Measurements from ENCODE around the gene RAB36.

RAB36 gene

DNA sequence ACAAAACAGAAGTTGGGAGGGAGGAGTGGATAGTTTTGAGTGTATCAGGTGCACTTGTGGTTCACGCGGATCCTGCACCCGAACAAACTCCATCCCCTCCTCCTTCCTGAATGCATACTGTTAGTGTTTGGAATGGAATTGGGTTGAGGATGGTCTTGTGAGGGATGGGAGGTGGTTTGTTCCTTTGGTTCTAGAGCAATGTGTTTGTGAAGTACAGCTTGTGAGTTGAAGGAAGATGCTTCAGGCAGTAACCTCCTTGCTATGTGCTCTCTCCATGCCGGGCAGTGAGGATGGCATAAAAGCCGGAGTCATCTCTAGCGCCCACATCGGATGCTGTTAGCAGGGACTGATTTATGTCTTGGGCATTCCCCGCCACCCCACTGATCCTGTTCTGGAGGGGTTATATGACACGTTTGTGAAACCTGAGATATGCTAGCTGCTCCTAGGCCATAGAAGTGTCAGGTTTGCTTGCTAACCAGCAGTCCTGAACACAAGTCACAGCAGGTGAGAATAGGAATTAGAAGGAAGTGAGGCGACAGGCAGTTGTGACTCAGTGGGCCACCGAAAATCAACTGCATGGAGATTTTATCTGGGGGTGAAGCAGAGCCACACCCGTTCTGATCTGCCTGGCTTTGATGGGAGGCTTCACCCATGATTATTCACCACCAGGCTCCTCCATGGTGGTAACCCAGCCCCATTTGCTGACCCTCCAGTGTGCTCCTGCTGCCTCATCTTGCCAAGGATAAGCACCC lies 37.2 kb downstream of the RAB36 start:
- DNase-seq (ENCODE audit: low read depth), result no peak

DNA sequence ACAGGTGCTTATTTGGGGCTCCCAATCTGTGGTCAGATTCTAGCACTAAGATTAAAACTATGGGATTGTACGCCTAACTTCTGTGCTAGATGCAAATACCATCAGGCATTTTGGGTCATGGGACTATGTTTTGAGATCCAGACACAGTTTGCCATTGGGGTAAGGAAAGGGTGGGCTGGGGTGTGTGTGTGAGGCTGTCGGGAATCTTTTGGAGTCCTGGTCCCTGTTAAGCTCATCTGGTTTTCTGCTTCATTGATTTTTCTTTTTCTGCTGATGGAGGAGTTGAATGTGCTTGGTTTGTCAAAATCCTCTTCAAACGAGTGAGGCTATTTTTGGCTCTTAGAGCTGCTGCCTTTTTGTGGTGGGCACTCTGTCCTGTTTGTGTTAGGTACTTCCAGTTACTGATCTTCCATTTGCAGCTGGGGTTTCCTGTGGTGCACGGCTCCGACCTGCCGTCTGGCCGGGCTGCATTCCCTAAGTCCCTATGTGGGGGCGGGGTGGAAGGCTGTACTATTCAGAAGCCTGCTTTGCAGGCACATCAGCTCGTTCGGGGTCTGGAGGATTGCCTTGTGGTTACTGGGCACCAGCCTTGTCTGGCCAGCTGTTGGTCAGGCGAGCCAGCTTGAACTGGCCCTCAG lies 37.9 kb downstream of the RAB36 start:
- no peak for DNase-seq (ENCODE audit: low read depth)

DNA sequence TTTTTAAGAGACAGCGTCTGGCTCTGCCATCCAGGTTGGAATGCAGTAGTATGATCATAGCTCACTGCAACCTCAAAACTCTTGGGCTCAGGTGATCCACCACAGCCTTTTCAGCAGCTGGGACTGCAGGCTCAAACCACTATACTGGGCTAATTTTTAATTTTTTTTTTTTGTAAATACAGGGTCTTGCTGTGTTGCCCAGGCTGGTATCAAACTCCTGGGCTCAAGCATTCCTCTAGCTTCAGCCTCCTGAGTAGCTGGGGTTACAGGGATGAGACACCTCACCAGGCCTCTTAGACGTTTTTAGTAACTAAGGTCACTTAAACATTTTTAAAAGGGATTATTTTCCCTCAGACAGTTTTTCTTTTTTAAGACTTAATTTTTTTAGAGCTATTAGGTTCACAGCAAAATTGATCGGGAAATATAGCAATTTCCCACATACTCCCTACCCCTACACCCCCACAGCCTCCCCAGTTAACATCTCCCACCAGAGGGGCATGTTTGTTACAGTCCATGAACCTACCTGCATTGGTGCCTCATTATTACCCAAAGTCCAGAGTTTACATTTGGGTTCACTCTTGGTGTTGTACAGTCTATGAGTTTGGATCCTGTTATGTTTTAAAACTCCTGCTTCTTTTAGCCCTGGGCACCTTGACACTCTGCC lies 39.0 kb downstream of the RAB36 start:
- DNase-seq (ENCODE audit: low read depth), result no peak

- DNase-seq (ENCODE audit: low read depth), result no peak
Observed at GRCh38 chr22:23184764-23185113, 39.5 kb downstream of the RAB36 start.

DNA sequence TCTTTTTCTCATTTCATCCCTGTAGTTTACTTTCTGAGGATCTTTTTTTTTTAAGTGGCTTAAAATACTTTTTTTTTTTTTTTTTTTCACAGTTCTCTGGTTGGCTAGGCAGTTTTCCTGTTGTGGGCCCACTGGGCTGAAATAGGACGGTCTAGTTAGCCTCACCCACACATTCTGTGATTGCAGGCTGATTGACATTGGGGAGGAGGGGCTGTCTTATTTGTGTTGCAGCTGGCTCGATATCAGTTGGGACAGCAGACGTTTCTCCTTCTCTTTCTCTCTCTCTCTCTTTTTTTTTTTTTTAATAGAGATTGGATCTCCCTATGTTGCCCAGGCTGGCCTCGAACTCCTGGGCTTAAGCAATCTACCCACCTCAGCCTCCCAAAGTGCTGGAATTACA lies 41.9 kb downstream of the RAB36 start:
- DNase-seq (ENCODE audit: low read depth), result no peak

GRCh38 chr22:23187871-23188700 lies 42.8 kb downstream of the RAB36 start:
- no peak for DNase-seq (ENCODE audit: low read depth)

- no peak for DNase-seq (ENCODE audit: low read depth)
Observed at GRCh38 chr22:23190526-23190925, 45.2 kb downstream of the RAB36 start.

GRCh38 chr22:23192133-23192532 lies 46.9 kb downstream of the RAB36 start:
- no peak for DNase-seq (ENCODE audit: low read depth)

- no peak for DNase-seq (ENCODE audit: low read depth)
Observed at GRCh38 chr22:23192558-23192957, 47.3 kb downstream of the RAB36 start.

GRCh38 chr22:23193196-23193827 lies 48.0 kb downstream of the RAB36 start:
- no peak for DNase-seq (ENCODE audit: low read depth)

- DNase-seq (ENCODE audit: low read depth), result no peak
Observed at GRCh38 chr22:23193882-23194281, 48.6 kb downstream of the RAB36 start.

DNA sequence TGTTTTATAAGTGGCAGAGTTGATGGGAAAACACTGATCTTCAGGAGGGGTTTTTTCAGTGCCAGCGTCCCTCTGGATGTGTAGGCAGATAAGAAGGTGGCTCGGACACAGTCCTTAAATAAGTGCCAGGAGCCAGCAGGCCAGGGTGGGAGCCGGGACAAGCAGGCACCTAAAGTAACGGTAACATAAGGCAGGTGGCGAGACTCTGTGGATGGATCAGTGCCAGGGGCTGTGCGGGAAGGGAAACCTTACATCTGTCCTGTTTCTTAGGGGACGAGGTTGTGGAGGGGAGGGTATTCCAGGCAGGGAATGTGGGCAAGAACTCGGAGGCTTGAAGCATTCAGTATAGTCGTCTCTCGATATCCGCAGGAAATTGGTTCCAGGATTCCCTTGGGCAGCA lies 50.9 kb downstream of the RAB36 start:
- DNase-seq (ENCODE audit: low read depth), result no peak

- no peak for DNase-seq (ENCODE audit: low read depth)
Observed at GRCh38 chr22:23197836-23198235, 52.6 kb downstream of the RAB36 start.

GRCh38 chr22:23199159-23199558 lies 53.9 kb downstream of the RAB36 start:
- DNase-seq (ENCODE audit: low read depth), result no peak

DNA sequence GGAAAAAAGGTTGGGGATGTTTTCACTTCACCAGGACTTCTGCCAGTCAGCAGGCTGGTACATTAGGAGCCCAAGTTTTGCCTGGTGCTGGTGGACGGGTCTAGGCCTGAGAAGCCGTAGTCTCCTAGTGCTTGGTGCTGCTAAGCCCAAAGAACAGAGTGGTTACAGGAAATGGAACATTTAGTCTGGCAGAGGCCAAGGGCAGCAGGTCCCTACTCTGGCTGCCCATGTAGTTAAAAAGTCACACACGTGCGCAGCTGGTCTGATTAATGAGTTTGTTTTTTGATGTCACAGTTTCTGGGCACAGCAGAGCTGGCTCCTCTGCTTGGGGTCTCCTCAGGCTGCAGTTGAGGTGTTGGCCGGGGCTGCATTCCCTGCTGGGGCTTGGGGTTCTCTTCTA lies 55.6 kb downstream of the RAB36 start:
- no peak for DNase-seq (ENCODE audit: low read depth)

DNA sequence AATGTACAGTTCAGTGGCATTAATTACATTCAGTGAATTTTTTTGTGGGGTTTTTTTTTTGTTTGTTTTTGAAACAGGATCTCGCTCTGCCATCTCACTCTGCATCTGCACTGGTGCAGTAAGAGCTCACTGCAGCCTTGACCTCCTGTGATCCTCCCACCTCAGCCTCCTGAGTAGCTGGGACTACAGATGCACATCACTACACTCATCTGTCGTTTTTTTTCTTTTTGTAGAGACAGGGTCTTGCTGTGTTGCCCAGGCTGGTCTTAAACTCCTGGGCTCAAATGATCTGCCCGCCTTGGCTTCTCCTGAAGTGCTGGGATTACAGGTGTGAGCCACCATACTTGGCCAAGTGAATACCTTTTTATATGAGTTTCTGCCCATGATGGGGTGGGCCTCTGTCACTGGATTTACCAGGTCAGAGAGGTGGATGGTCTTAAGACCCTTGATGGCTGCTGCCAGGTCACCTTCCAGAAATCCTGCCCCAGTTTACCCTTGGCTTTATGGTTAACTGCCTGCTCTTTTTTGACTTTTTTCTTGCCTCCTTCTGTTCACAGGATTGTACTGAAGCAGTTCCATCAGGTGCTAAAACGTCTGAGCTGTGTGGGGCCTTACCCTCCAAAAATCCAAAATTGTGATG lies 57.7 kb downstream of the RAB36 start:
- DNase-seq (ENCODE audit: low read depth), result no peak

- no peak for DNase-seq (ENCODE audit: low read depth)
Observed at GRCh38 chr22:23203452-23204124, 58.3 kb downstream of the RAB36 start.

GRCh38 chr22:23204125-23204488 lies 58.8 kb downstream of the RAB36 start:
- no peak for DNase-seq (ENCODE audit: low read depth)

DNA sequence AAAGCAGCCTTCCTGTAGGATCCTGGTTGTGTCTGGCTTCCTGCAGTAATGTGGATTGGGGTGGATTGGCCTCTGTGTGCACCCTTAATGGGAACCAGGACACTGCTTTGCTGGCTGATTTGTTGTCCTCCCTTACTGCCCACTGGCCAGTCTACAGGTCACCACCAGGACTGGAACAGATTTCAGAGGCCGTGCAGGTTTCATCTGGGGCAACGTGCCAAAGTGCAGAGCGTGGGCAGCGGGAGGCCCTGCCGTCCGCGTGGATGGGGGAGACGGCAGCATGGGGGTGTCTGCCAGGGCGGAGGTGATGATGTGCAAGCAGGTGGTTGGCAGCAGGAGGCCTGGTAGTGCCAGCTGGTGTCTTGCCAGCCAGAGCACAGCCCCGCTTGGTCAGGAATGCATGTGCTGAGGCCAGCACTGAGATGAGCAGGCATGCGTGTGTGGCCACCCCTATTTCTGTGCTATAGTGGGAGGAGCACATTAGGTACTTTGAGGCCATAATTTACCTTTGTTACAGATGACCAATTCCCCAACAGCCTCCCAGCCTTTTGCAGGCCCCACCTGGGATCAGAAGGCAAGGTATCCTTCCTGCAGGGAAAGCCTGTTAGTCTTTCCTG lies 59.4 kb downstream of the RAB36 start:
- DNase-seq (ENCODE audit: low read depth), result no peak

DNA sequence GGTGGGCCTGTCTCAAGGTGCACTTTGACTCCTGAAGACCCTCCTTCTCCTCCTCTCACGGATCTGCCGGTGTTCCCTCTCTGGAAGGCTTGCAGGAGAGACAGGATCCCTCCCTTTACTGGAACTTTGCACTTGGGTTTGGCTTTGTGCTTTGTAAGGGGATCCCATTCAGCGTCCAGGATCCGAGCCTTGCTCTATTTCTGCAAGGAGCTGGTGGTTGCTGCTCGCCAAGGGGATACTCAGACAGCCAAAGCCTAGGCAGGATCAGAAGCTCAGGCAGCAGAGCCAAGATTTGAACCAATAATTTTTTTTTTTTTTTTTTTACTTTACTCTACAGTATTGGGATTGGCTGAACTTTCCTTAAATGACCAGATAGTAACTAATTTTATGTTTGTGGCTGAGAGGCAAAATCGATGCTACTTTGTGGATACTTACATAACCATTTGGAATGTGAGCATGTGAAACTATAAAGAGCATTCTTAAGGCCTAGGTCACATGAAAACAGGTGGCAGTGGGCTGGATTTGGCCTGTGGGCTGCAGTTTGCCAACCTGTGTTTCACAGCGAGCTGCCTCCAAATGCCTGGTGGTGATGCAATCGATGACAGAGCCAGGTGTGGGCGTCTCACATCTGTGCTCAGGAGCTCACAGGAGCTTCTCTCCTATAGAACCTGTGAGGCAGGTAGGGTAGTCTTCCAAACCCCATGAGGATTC lies 60.2 kb downstream of the RAB36 start:
- DNase-seq (ENCODE audit: low read depth), result no peak
